Dedifferentiated amniotic fluid mesenchymal stem cell (primary cell): ENCODE results near the gene BCCIP.

Source experiments
- DNase-seq: peaks from one replicate; pipeline ENCODE4 v3.0.0-alpha.2; 2016; ENCODE audit errors: extremely low spot score

Gene BCCIP

GRCh38 chr10:125822878-125823662, at the start of gene BCCIP, which contains the start of gene UROS:
Gene BCCIP (plus strand): TSS chr10:125823546. CDS start chr10:125823558, 12 bp downstream.
Gene UROS (minus strand): TSS chr10:125823258. CDS start chr10:125816499, 6,759 bp downstream.
- DNase-seq, result peak; percentile 84

DNA sequence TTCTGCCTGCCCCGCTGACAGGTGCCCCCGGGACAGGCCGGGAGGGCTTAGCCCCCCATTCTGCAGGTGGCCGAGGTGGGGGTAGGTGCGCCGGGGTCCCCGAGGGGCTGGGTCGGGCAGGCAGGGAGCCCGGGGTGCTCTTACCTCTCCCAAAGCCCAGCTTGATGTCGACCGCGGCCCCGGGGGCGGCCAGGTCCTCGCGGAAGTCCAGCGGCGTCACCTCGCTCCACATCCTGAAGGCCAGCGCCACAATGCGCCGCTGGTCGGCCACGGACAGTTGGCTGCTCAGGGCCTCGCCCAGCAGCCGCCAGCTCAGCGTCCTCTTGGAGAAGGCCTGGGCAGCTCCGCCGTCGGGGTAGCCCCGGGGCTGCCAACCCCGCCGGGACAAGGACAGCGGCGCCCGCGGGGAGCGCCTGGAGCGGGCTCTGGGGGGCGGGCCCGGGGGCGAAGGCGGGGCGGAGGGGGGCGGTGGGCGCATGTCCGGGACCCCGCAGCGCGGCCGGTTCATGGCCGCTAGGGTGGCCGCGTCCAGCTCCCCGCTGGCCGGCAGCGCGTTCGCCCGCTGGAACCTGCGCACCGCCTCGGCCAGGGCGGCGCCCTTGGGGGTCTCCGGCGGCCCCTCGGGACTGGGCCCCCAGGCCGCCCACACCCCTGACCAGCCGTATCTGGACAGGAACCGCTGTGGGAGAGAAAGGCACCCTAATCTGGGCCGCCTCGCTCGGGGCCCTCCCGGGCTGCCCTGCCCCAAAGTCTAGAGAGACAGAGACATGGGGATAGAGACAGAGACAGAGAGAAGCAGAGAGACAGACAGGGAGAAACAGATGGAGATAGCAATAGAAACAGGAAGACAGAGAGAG, 49.4 kb upstream of the BCCIP start:
- DNase-seq, result no peak

DNA sequence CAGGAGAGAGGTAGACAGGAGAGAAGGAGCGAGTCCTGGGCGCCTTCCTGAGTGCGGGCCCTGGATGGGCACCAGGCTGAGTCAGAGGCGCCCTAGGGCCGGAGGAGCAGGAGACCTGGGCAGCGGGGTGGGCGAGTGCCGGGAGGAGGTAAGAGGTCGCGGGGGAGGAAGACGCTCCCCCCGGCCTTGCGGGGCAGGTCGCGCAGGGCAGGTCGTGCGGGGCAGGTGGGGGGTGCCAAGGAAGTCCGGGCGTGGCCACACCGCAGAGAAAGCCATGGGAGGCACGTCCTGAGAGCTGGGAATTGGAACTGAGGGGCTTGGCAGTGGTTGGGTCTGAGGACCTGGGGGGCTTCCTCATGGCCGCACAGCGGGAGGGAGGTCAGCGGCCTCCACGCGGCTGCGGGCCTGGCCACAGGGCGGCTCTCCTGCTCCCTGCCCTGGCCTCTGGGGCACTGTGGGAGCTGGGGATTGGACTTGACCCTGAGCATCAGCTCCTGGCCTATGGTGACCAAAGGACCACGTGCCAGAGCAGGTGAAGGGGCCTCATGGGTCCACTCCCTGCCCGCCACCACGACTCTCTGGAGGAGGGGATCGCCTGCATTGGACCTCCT, 48.7 kb upstream of the BCCIP start:
- no peak for DNase-seq

- DNase-seq, result no peak
Observed at GRCh38 chr10:125775491-125776106, 47.7 kb upstream of the BCCIP start, which contains the start of gene MMP21. Gene MMP21 (minus strand): TSS chr10:125775821. CDS start chr10:125775821, 0 bp downstream.

GRCh38 chr10:125777806-125778205, 45.5 kb upstream of the BCCIP start:
- DNase-seq, result no peak

GRCh38 chr10:125778556-125778955, 44.8 kb upstream of the BCCIP start:
- DNase-seq, result no peak

GRCh38 chr10:125779403-125780327, 43.7 kb upstream of the BCCIP start:
- no peak for DNase-seq

DNA sequence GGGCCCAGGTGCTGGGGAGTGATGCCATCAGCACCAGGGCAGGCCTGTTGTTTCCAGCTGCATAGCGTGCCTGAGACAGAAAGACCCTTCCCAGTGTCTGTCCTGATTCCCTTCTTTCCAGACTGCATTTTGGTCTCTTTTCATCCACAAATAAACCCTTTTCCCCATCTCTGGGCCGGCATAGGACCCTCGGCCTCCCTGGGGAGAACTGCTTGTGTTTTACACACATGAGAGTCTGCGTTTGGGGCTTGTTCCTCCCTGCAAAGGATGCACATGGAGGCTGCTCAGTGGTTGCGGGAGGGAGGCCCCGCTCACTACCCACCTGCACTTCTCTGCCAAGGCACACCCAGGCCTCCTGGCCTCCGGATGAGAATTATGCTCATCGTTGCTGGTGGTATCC, 42.0 kb upstream of the BCCIP start:
- DNase-seq, result no peak

- no peak for DNase-seq
Observed at GRCh38 chr10:125782054-125782453, 41.3 kb upstream of the BCCIP start.

DNA sequence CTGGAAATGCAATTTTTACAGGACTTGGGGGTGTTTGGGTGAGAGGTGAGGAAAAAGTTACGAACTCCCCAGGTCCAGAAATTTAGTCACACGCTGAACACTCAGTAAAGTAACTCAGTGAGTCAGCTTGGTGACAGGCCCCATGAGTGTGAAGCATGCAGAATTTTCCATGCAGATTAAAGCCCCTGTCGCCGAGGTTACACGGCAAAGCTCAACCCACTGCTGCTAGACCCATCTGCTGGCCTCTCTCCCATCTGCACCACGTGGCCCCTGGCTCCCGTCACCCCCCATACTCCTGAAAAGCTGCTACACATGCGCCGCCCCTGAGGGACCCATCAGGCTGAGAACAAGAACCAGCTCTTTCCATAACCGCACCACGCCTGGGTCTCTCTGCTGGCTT, 40.7 kb upstream of the BCCIP start:
- no peak for DNase-seq

- no peak for DNase-seq
Observed at GRCh38 chr10:125783408-125783807, 39.9 kb upstream of the BCCIP start.

GRCh38 chr10:125783957-125784356, 39.4 kb upstream of the BCCIP start:
- DNase-seq, result no peak

- no peak for DNase-seq
Observed at GRCh38 chr10:125785791-125786190, 37.6 kb upstream of the BCCIP start.

- DNase-seq, result no peak
Observed at GRCh38 chr10:125788156-125789034, 35.0 kb upstream of the BCCIP start.

- no peak for DNase-seq
Observed at GRCh38 chr10:125792342-125793300, 30.7 kb upstream of the BCCIP start.

DNA sequence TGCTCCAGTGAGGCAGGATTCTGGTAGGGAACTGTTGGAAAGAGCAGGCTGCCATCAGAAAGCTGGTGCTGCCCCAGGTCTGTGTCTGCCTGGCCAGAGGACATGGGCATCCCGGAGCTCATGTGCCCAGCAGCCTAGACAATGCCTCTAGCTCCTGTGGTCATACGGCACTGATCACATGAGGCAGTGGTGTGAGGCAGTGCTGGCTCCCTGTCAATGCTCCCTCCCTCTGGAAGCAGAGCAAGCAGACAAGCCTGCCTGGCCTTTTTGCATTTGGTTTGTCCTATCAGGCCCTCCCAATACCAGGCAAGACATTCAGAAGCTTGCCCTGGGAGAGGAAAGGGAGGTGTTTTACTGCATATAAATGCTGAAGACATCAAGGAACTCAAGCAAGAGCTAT, 28.2 kb upstream of the BCCIP start:
- no peak for DNase-seq

- DNase-seq, result no peak
Observed at GRCh38 chr10:125795637-125796190, 27.6 kb upstream of the BCCIP start.

DNA sequence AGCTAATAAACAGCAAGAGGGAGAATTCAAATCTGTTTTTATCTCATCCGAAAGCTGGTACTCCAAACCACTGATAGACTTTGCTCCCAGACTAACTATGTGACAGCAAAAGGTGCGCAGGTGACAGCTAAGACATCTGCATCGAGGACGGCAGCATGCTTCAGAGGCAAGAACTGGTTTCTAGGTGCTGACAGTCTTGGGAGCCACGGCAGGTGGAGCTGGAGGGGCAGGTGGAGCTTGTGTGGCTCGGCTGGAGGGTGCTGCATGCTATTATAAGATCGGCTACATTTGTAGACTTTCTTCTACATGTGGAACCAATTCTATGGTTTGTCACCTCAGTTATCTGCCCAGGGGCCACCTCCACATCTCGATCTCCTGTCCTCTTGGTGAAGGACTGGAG, 25.9 kb upstream of the BCCIP start:
- no peak for DNase-seq
